BJ (cell line): ENCODE measurements around the gene UMODL1. TPM values are rescaled to one million over a fixed set of nuclear protein-coding genes. Genes with fewer than 3 reads are reported as not detected.

Source experiments
- CTCF ChIA-PET: fragments of 350-600 bp; formaldehyde crosslinking; extraction: SDS; loops from one replicate; lab custom pipeline; 2021; ENCODE audit warnings: antibody characterized with exemption, inconsistent platforms; lab: Yijun Ruan, JAX
- POLR2A ChIA-PET: fragments of 300-600 bp; sonication (Branson Sonifier 250); formaldehyde crosslinking; extraction: SDS; loops from one replicate; lab custom pipeline; 2021; ENCODE audit warnings: antibody characterized with exemption; lab: Charles Lee
- DNase-seq: peaks from one replicate; pipeline ENCODE4 v3.0.0-alpha.2; 2011; ENCODE audit warnings: low read depth
- H3K27me3 ChIP-seq: 2 replicates; pipeline ENCODE4 v1.6.0; 2011; ENCODE audit warnings: low read length; ENCODE audit not compliant: control insufficient read depth, insufficient read depth
- H3K36me3 ChIP-seq: 2 replicates; pipeline ENCODE4 v1.5.1; 2011; ENCODE audit warnings: low read length; ENCODE audit not compliant: control insufficient read depth, insufficient read depth
- H3K4me3 ChIP-seq: 2 replicates; pipeline ENCODE4 v1.5.1; 2011; ENCODE audit warnings: low read depth, mild to moderate bottlenecking, control low read depth, low read length
- polyA plus RNA-seq: library from polyadenylated mRNA; depleted of rRNA; stranded (reverse); fragments of >200 nt; gene quantifications from 2 replicates; pipeline ENCODE4 v1.2.3, GENCODE V29; 2011
- TF ChIP-seq, protein P1 (sequence below): IDR thresholded peaks from 2 replicates; pipeline ENCODE4 v1.5.1; 2011; ENCODE audit warnings: low read depth, mild to moderate bottlenecking, control low read depth, inconsistent platforms, low read length, moderate library complexity; ENCODE audit not compliant: insufficient read depth

Gene UMODL1
- polyA plus RNA-seq, 1 experiment, result 0.04 TPM

DNA sequence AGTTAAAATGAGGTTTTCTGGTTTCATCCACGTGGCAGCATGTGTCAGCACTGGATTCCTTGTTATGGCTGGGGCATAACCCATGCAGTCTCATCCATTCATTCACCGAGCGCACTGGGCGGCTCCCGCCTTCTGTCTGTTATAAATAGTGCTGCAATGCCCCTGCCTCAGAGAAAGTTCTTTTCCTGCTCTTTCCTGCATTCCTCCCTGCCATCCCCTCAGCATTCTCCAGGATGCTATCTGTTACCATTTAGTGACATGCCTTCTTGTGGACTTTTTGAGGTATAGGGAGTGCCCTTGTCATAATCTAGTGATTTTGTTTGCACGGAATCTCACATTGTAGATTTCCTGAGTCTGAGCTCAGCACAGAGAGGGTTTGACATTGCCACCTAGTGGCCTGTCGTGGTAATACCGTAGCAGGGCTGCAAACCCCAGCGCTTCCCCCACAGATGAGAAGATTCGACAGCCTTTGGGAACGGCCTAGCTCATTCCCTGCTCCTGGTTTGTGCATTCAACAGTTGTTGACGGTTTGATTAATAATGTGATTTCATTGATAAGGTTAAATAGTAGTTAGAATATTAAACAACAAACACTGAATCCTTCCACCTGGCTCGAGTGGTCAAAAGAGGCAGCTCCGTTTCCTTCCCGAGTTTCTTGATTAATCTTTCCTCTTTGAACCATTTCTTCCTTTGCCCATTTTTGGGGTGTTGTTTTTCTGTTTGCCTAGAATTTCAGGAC is 46.3 kb downstream of the UMODL1 start:
- DNase-seq, result no peak
- H3K4me3 ChIP-seq, result no peak overlapping the region
- TF ChIP-seq, protein P1, sequence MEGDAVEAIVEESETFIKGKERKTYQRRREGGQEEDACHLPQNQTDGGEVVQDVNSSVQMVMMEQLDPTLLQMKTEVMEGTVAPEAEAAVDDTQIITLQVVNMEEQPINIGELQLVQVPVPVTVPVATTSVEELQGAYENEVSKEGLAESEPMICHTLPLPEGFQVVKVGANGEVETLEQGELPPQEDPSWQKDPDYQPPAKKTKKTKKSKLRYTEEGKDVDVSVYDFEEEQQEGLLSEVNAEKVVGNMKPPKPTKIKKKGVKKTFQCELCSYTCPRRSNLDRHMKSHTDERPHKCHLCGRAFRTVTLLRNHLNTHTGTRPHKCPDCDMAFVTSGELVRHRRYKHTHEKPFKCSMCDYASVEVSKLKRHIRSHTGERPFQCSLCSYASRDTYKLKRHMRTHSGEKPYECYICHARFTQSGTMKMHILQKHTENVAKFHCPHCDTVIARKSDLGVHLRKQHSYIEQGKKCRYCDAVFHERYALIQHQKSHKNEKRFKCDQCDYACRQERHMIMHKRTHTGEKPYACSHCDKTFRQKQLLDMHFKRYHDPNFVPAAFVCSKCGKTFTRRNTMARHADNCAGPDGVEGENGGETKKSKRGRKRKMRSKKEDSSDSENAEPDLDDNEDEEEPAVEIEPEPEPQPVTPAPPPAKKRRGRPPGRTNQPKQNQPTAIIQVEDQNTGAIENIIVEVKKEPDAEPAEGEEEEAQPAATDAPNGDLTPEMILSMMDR, result peak; percentile 91
- H3K27me3 ChIP-seq, result peaks cover 18% of the 10 kb centered on the region
- CTCF ChIA-PET, result interaction anchor here (0.6 to 8.0 kb wide), 50 partner anchors 9 to 866 kb away, joined by 3 to 66 read pairs (median 4); no protein-coding TSS in a partner anchor
- POLR2A ChIA-PET, result interaction anchor here (1.4 kb wide), 1 partner anchor 240 kb away, joined by 3 read pairs; no protein-coding TSS in a partner anchor
- no peaks in the 10 kb centered on the region for H3K36me3 ChIP-seq

DNA sequence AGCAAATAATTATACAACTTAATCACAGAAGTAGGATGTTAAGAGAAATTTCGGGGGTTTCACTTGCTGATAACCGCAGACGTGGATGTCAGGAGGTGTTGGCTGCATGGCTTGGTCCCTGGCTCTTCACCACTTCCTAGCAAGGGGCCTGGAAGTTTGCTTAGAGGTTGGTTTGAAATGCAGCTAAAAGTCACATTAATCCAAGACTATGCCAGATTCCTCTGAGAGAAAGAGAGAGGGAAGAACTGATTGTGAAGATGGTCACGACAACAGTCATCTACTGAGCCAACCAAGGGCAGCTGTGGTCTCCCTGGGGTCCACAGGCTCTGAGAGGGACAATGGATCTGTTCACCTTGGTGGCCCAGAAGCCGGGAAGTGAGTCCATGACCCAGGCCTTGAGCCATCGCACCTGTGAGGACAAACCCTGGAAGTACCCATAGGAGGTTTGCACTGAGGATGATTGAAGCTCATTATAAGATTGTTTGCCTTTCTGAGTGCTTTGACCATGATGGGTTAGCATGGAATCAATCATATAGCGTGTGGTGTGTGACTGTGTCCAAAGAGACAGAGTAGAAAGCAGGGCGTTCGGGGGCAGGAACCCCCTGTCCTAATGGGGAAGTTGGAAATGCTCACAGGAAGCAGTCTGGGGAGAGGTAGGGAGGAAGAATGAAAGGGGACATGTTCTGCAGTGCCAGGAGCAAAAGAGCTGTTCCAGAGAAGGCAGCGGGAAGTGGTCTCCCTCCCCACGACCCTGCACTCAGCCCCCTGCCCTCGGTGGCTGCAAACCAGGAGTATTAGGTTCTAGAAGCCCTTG is 47.1 kb downstream of the UMODL1 start:
- POLR2A ChIA-PET, result interaction anchor here (1.4 kb wide), 1 partner anchor 240 kb away, joined by 3 read pairs; no protein-coding TSS in a partner anchor
- TF ChIP-seq, protein P1, result no peak
- Histone ChIP-seq H3K4me3 (no peak overlapping the region), H3K27me3 (peaks cover 18% of the 10 kb centered on the region), H3K36me3 (no peaks in the 10 kb centered on the region)
- no peak for DNase-seq
- CTCF ChIA-PET, result interaction anchor here (0.6 to 8.0 kb wide), 40 partner anchors 8 to 865 kb away, joined by 3 to 66 read pairs (median 4); no protein-coding TSS in a partner anchor

DNA sequence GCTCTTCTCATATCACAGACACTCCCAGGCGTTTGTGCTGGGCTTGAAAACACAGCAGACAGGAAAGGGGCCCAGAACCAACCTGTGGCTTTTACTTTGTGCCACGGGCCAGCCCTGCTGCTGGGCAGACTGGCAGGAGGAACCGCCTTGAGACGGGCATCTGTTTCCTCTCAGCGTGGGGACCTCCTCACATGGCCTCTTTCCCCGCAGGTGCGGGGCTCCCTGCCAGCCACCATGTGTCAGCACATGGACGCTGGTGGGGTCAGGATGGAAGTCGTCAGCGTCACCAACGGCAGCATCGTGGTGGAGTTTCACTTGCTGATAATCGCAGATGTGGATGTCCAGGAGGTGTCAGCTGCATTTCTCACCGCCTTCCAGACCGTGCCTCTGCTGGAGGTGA is 47.8 kb downstream of the UMODL1 start:
- Histone ChIP-seq H3K36me3 (no peaks in the 10 kb centered on the region), H3K27me3 (peaks cover 19% of the 10 kb centered on the region), H3K4me3 (no peak overlapping the region)
- CTCF ChIA-PET, result interaction anchor here (0.7 to 8.0 kb wide), 7 partner anchors 12 to 301 kb away, joined by 3 to 66 read pairs (median 5); no protein-coding TSS in a partner anchor
- TF ChIP-seq, protein P1, result no peak
- POLR2A ChIA-PET, result no interaction called here
- no peak for DNase-seq

- Histone ChIP-seq H3K27me3 (peaks cover 19% of the 10 kb centered on the region), H3K4me3 (no peak overlapping the region), H3K36me3 (no peaks in the 10 kb centered on the region)
- TF ChIP-seq, protein P1, result no peak
- CTCF ChIA-PET, result interaction anchor here (0.8 to 2.6 kb wide), 6 partner anchors 13 to 508 kb away, joined by 3 to 14 read pairs (median 4); no protein-coding TSS in a partner anchor
- no peak for DNase-seq
- POLR2A ChIA-PET, result no interaction called here
Measured at GRCh38 chr21:42120101-42120902, 49.2 kb downstream of the UMODL1 start.
